ELR (cell line): ENCODE measurements around the gene ZNF556.

Source experiments
- DNase-seq: peaks from one replicate; pipeline ENCODE4 v3.0.0-alpha.2; 2015; ENCODE audit warnings: low read depth

The ZNF556 gene

DNA sequence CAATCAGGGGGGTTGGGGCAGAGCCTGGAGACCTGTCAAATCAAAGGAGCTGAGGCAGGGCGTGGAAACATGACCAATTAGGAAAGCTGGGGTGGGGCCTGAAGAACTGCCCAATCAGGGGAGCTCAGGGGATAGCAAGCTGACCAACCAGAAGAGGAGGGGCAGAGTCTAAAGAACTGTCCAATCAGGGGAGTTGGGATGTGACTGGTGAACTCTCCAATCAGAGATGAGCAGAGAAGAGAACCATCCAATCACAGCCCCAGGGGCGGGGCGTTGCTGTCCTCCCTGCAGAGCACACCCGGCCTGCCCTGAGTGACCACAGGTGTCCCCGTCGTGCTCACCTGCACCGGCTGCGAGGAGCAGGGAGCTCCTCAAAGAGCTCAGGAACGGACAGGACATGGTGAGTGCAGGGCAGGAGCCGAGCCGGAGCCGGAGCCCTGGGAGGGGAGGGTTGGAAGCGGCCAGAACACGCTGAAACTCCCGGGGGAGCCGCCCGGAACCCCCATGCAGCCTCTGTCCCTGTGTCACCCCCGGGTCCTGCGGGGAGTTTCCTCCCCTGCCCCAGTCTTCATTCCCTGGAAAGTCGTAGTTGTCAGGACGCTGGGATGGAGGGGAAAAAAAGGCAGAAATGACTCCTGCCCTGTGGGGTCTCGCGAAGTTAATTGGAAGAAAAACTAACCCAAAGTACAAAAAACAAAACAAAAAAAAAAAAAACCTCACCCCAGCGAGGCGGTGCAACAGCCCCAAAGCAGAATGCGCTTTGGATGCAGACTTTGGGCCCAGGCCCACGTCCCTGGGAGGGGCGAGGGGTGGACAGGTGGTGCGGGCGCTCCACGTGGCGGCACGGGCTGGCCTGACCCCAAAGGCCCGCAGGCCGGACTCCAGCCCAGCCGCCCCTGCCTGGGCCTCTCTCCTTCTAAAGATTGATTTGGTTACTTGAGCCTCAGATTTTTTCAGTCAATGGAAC is at the start of gene ZNF556:
ZNF556 (plus strand) TSS at position 311 of the 967 bp plus-strand sequence; CDS start at position 398, 87 bp downstream.
- no peak for DNase-seq

GRCh38 chr19:2819540-2820111 is 47.5 kb upstream of the ZNF556 start, which contains the start of gene ZNF554:
TSS of gene ZNF554 (plus strand) at chr19:2819868. CDS start at chr19:2820072, 204 bp downstream.
- peak; percentile 96 for DNase-seq

GRCh38 chr19:2820112-2820702 is 46.9 kb upstream of the ZNF556 start:
- DNase-seq = peak; percentile 40

DNA sequence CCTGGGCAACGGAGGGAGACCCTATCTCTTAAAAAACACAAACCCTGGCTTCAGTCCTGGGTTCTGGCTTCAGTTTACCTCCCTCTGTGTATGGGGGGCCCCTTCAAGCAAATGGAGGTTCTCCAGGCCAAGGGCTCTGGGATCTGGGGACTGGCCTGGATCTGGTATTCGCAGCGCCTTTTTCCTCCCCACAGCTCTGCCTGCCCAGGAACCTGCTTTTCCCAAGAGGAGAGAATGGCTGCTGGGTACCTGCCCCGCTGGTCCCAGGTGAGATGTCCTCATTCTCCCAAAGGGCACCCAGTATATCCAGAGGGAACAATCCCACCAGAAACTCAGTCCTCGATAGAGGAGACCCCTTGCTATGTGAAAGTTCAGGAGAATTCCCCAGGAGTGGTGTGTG is 44.3 kb upstream of the ZNF556 start:
- DNase-seq = no peak

DNA sequence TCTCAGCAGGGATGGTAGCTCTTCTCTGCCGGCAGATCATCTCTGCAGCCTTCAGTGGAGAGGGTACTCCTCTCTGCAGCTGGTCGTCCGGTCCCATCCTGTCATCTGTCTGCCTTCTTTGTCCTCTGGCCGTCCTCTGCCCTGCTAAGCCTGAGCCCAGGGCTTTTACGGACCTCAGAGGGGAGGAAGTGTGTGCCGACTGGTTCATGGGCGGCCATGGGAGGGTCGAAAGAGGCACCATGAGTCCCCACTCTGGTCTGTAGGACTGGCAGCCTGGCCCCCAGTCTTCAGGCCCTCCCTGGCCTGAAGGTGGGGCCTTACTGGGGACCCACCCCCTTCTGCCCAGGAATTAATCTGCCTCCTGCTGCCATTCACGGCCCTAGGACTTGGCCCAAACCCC is 43.5 kb upstream of the ZNF556 start:
- no peak for DNase-seq

DNA sequence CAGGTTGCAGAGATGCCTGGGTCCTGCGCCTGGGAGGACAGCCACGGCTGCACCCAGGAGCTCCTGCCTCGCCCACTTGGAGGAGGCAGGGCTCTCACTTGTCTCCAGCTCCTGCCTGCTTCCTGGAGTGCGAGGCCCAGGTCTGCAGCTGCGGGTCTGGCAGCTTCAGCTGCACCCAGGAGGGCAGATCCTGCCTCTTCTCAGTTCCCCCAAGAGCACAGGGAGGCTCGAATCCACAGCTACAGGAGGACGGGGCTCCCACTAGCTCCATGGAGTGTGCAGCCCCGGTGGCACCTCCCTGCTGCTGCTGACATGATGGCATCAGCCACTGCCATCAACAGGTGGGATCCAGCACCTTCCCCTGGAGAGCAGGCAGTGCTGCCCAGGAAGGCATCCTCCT is 43.0 kb upstream of the ZNF556 start:
- DNase-seq = no peak

- DNase-seq = no peak
Observed at GRCh38 chr19:2827022-2827421, 40.1 kb upstream of the ZNF556 start.

DNA sequence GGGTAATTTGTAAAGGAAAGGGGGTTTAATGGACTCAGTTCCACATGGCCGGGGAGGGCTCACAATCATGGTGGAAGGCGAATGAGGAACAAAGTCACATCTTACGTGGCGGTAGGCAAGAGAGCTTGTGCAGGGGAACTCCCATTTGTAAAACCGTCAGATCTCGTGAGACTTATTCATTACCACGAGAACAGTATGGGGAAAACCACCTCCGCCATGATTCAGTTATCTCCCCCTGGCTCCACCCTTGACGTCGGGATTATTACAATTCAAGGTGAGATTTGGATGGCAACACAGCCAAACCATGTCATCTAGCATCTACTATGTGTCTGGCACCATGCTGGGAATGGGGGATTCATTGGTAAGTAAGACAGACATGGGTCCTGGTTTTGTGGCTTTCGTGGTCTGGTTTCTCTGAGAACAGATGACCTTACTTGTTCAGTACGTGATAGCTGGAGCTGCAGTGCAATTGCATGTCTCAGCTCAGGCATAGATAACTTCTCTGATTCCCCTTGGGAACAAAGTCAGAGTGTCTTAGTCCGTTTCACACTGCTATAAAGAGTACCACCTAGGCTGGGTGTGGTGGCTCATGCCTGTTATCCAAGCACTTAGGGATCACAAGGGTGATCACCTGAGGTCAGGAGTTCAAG is 39.2 kb upstream of the ZNF556 start:
- no peak for DNase-seq

GRCh38 chr19:2834294-2834871 is 32.8 kb upstream of the ZNF556 start:
- DNase-seq = no peak

DNA sequence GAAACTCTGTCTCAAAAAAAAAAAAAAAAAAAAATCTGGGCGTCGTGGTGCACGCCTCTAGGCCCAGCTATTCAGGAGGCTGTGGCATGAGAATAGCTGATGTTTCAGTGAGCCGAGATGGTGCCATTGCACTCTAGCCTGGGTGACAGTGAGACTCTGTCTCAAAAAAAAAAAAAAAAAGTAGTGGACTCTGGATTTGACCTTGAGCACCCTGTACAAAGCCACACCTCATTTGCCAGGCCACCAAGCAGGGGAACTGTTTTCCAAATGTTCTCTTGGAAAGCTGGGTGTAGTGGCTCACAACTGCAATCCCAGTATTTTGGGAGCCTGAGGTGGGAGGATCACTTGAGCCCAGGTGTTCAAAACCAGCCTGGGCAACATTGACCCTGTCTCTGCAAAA is 29.7 kb upstream of the ZNF556 start:
- DNase-seq = no peak

- DNase-seq = peak; percentile 100
Observed at GRCh38 chr19:2840794-2841791, 26.0 kb upstream of the ZNF556 start, which contains the start of gene ZNF555. TSS of gene ZNF555 (plus strand) at chr19:2841475. CDS start at chr19:2841573, 98 bp downstream.

DNA sequence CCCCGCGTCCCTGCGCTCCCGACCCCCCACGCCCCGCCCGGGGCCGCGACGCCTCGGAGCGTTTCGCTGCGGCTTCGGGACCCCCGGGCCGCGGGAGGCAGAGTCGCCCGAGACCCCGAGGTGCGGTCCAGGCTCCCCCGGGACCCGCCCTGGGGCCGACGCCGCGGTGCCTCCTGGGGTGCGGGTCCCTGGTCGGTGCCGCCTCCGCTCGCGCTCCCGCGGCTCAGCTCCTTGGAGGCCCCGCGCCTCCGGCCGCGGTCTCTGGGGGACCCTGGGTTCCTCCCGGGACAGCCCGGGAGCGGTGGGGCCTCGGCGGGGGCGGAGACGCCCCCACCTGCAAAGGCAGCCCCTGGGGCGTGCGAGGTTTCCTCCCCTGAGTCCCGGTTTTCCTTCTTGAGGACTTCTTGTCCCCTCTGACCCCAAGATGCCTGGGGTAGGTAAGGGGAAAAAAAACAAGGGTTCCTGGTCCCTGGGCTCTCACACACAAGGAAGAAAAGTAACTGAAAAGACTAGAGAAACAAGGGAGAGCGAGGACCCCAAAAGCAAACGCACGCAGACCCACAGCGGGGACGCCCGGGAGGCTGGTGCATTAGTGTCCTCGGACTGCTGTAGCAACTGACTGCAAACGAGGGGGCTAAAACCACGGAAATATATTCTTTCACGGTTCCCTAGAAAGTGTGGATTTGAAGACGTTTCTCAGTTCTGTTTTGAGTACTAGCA is 25.1 kb upstream of the ZNF556 start:
- DNase-seq = peak; percentile 15

- no peak for DNase-seq
Observed at GRCh38 chr19:2845107-2845506, 22.0 kb upstream of the ZNF556 start.

GRCh38 chr19:2846180-2846894 is 20.8 kb upstream of the ZNF556 start:
- no peak for DNase-seq

GRCh38 chr19:2847507-2847906 is 19.6 kb upstream of the ZNF556 start:
- DNase-seq = no peak

DNA sequence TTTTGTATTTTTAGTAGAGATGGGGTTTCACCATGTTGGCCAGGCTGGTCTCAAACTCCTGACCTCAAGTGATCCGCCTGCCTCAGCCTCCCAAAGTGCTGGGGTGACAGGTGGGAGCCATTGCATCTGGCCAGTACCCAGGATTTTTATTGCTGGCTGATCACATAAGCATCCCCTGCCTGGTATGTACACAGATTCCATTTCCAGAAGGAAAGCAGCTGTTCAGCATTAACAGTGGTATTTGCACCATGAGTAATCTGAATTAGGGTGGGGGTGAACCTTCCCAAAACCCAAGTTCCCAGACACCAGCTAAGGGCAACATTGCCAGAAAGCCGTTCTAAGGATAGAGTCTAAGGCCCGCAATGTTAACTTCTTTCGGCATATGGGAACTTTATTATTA is 18.5 kb upstream of the ZNF556 start:
- no peak for DNase-seq

DNA sequence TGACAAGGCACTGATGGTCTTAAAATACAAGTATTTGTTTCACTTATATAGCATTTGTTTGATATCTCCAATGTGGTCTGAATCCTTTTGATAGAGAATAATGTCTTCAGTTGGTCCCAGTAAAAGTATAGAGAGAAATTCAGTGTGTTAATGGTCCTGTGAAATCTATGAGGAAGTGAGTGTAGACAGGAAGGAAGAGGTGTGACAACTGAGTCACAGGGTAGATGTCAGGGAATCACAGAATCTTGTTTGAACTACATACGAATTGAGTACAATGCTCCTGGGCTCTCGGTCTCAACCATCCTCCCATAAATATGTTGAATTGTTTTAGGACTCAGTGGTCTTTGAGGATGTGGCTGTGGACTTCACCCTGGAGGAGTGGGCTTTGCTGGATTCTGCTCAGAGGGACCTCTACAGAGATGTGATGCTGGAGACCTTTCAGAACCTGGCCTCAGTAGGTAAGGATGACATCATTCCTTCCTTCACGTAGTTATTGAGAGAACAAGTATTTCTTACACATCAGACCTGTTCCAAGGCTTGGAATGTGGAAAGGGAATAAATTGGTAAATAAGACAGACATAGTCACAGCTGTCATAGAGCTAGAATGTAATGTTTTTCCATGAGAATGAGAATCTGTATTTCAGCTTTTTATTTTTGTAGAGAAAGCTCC is 16.7 kb upstream of the ZNF556 start:
- DNase-seq = no peak

- no peak for DNase-seq
Observed at GRCh38 chr19:2852598-2852997, 14.5 kb upstream of the ZNF556 start.
